NCI-H1417 treated with DMSO at 0.1 percent for 48 hours (cell line): ENCODE results near the gene IHH.

Source experiments
- DNase-seq: peaks from one replicate; lab custom pipeline; 2025; lab: John Stamatoyannopoulos, UW

The IHH gene

DNA sequence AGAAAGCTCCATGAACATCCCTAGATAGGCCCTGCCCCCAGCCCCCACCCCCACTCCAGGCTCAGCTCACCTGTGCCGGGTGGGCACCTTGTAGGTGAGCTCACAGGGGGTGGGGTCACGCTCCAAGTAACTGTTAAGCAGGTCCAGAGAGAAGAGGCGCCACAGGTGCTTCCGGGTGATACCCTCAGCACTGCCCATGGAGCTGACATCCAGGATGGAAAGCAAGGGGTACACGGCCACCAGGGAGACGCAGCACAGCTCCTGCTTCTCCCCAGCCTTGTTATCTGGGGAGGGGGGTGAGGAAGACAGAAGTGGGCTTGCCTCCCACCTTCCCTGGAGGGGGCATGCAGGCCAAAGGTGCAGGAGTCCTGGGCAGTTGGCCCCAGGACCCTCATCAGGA lies 41.3 kb downstream of the IHH start:
- no peak for DNase-seq

DNA sequence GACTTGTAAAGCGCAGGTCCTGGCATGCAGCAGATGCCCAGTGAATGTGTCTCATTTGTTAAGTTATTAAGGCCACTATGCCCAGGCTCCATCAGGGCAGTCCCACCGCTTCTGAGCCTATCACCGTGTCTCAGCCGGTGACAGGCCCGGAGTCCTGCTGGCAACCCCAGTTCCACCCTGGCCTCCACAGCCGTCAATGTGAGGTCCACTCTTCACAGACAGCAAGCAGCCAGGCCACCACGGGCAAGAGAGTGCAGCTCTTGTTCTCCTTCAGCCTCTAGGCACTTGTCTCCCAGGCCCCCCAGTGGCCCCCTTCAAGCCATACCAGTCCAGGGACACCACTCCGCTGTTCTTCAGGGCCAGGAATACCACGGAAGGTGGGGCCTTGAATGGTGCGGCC lies 42.0 kb downstream of the IHH start:
- DNase-seq, result no peak

DNA sequence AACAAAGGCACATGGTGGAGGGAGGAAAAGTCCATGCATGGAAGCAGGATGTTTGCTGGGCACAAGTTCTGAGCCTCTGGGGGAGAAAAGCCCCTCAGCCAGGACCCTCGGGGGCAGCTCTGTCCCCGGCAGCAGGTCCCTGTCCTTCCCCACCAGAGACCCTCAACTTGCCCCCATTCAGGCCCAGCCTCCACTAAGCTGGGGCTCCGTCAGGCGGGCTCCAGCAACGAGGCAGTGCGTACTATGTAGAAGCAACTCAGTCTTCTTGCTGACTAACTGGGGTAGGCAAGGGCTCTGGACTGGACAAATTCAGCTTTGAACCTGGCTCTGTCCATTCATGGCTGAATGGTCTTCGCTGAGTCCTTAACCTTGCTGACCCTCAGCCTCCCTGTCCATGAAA lies 42.4 kb downstream of the IHH start:
- no peak for DNase-seq

DNA sequence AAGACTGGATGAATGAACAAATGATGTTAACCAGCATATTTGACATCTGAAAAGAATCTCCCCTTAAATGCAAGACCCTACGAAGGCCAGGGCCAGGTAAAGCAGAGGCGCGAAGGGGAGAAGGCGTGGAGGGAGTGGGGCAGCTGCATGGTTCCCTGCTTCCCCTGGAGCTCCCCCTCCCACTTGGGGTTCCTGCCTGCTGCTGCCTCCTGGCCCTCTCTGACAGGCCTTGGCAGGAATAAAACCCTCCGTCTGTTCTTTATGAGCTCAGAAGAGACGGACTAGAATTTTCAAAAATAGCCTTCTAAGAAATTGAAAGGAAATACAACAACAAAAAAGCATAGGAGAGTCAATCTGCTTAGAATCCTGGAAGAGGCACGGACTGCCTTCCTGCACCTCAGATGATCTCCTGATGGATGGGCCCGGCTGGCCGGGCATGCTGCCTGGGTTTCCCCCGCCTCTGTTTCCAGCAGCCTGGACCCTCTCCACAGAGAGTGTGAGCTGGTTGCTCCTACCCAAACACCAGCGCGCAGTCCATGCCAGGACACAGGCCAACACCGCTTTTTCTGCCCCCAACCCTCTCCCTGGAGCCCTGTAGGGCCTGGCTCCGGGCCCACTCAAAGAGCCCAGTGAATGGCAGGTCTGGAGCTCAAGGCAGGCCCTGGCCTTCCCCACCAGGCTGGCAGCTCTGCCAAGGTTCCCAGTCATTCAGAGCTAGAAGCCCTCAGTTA lies 43.4 kb downstream of the IHH start:
- no peak for DNase-seq

DNA sequence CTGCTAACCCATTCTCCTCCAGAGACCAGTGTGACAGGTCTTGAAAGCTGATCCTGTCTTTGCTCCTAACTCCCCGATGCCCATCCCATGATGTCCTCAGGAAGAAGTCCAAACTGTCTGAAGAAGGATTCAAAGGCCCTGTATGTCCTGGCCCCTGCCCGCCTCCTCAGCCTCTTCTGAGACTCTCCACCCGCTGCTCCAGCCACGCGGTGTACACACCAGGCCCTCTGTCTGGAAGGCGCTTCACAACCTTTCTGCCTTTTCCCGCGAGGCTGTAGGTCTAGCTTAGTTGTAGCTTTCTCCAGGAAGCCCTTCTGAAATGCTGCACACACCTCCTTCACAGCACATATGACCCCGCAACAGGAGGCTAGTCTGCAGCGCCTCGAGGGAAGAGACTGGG lies 44.0 kb downstream of the IHH start:
- no peak for DNase-seq

DNA sequence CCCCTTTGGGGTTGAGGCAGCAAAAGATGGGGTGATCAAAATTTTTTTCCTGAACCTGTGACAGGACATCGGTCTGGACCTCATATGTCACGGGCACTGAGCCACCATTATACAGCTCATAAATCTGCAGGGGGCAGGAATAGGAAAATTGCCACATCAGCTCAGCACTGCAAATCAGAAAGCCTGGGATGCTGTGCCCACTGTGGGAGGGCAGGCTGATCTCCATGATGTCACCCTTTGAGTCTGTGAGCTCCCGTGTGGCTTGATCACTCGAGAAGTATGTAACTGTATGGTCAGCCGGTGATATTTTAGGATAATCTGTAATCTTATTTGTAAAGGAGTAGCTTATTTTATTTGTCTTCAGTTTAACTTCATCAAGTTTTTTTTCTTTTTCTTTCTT lies 49.8 kb downstream of the IHH start:
- DNase-seq, result no peak

DNA sequence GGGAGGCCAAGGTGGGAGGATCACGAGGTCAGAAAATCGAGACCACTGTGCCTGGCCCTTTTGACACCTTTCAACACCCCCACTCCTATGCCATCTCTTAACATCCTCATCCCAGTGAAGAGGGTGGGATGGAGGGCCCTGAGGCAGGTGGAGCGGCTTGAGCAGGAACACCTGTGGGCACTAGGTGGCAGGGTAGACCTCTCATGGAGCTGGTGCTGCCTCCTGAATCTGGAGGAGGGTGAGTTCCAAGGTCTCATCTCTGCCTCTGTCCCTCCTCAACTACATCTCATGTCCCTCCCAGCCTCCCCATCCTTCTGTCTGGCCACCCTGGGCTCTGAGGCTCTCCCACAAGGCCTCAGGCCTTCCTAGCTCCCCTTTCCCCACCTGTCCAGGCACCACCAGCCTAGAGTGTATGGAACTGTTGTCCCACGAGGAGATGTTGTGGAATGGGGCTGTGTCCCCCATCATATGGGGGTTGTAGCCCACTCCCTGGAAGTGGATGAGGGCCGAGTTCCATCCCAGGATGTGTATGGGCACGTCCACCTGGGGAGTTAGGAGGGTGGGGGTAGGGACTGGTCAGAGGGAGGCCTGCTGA lies 50.5 kb downstream of the IHH start:
- DNase-seq, result no peak

DNA sequence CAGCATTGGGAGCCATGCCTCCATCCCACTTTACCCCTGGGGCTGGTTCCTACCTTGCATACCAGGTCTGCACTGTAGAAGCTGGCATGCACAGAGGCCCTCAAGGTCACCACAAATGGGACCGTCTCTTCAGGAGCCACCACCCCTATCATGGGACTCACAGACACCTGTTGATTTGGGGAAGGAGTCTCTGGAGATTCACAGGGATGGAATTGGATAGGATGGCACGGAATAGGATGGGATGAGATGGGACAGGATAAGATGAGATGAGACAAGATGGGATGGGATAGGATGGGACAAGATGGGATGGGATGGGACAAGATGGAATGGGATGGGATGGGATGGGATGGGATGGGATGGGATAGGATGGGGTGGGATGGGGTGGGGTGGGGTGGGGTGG lies 51.4 kb downstream of the IHH start:
- DNase-seq, result no peak
